ENCODE data around the gene SLC9A7. TPM values are rescaled to one million over a fixed set of nuclear protein-coding genes. Genes with fewer than 3 reads are reported as not detected.

The SLC9A7 gene
- total RNA-seq, 2 experiments from 2014 or later = 16.9 to 17.0 TPM

GRCh38 chrX:46573331-46573891 is 185.5 kb downstream of the SLC9A7 start, which contains the start of gene CHST7:
CHST7 (plus strand) TSS chrX:46573765; CDS start chrX:46573932, 167 bp downstream.
- TF ChIP-seq CTCF (IDR thresholded peaks at IDR 0.05) = no peak
- no peaks in the 10 kb centered on the region for H3K9me3 Mint-ChIP-seq
- POLR2A ChIA-PET = interaction anchor here (0.9 kb wide), 1 partner anchor 14 kb away, joined by 3 read pairs; no protein-coding TSS in a partner anchor
- CTCF ChIA-PET = interaction anchor here (1.0 to 1.4 kb wide), 3 partner anchors 14 to 187 kb away, joined by 3 read pairs; no protein-coding TSS in a partner anchor
- H3K27ac Mint-ChIP-seq = peak within 1 kb of the TSS; percentile 91
- no peaks in the 10 kb centered on the region for H3K36me3 Mint-ChIP-seq (ENCODE audit: low read depth)
- intact Hi-C loops (cut with micrococcal nuclease) = loop anchor here (2.0 kb wide), 1 partner anchor 29 kb away; the partner anchor contains the start of gene ZNF674
- peaks cover 3% of the 10 kb centered on the region for H3K27me3 Mint-ChIP-seq
- peak; percentile 56 for ATAC-seq
- H3K4me3 Mint-ChIP-seq = peak within 1 kb of the TSS; percentile 75
- H3K4me1 Mint-ChIP-seq (ENCODE audit: low read depth) = peaks cover 38% of the 10 kb centered on the region
- peak; percentile 68 for DNase-seq

- H3K27me3 Mint-ChIP-seq = peaks cover 3% of the 10 kb centered on the region
- no peaks in the 10 kb centered on the region for H3K36me3 Mint-ChIP-seq (ENCODE audit: low read depth)
- no peak for TF ChIP-seq CTCF (IDR thresholded peaks at IDR 0.05)
- H3K4me3 Mint-ChIP-seq = peak overlapping the region; percentile 75
- H3K4me1 Mint-ChIP-seq (ENCODE audit: low read depth) = peaks cover 37% of the 10 kb centered on the region
- peak overlapping the region; percentile 91 for H3K27ac Mint-ChIP-seq
- ATAC-seq (peak; percentile 56), DNase-seq (peak; percentile 59)
- ChIA-PET CTCF (interaction anchor here (0.7 to 1.4 kb wide), 8 partner anchors 11 to 266 kb away, joined by 3 to 4 read pairs (median 3); no protein-coding TSS in a partner anchor), POLR2A (interaction anchor here (0.8 to 1.1 kb wide), 3 partner anchors 28 to 572 kb away, joined by 3 to 4 read pairs (median 3); partner anchors contain the start of genes NDUFB11 and RBM10)
- no peaks in the 10 kb centered on the region for H3K9me3 Mint-ChIP-seq
- intact Hi-C loops (cut with micrococcal nuclease) = loop anchor here (2.0 kb wide), 1 partner anchor 28 kb away; the partner anchor contains the start of gene ZNF674
Measured at GRCh38 chrX:46572340-46572936, 186.5 kb downstream of the SLC9A7 start.

GRCh38 chrX:46571423-46572339 is 187.2 kb downstream of the SLC9A7 start:
- DNase-seq = no peak
- H3K27ac Mint-ChIP-seq = peak overlapping the region; percentile 91
- peak overlapping the region; percentile 75 for H3K4me3 Mint-ChIP-seq
- peaks cover 3% of the 10 kb centered on the region for H3K27me3 Mint-ChIP-seq
- no peak for ATAC-seq
- CTCF ChIA-PET = interaction anchor here (0.7 to 1.4 kb wide), 7 partner anchors 10 to 266 kb away, joined by 3 to 4 read pairs (median 3); no protein-coding TSS in a partner anchor
- POLR2A ChIA-PET = interaction anchor here (0.6 to 1.1 kb wide), 5 partner anchors 27 to 721 kb away, joined by 3 to 4 read pairs (median 3); partner anchors contain the start of genes NDUFB11 and RBM10
- intact Hi-C loops (cut with micrococcal nuclease) = loop anchor here (2.0 kb wide), 1 partner anchor 27 kb away; the partner anchor contains the start of gene ZNF674
- peaks cover 31% of the 10 kb centered on the region for H3K4me1 Mint-ChIP-seq (ENCODE audit: low read depth)
- H3K9me3 Mint-ChIP-seq = no peaks in the 10 kb centered on the region
- no peaks in the 10 kb centered on the region for H3K36me3 Mint-ChIP-seq (ENCODE audit: low read depth)
- TF ChIP-seq CTCF (IDR thresholded peaks at IDR 0.05) = no peak

GRCh38 chrX:46569621-46570020 is 189.3 kb downstream of the SLC9A7 start:
- DNase-seq = no peak
- Mint-ChIP-seq H3K36me3 (ENCODE audit: low read depth) (no peaks in the 10 kb centered on the region), H3K27ac (no peak overlapping the region), H3K4me3 (no peak overlapping the region), H3K27me3 (no peaks in the 10 kb centered on the region), H3K9me3 (no peaks in the 10 kb centered on the region), H3K4me1 (ENCODE audit: low read depth) (peaks cover 21% of the 10 kb centered on the region)
- no peak for TF ChIP-seq CTCF (IDR thresholded peaks at IDR 0.05)
- POLR2A ChIA-PET = interaction anchor here (0.7 kb wide), 1 partner anchor 390 kb away, joined by 3 read pairs; no protein-coding TSS in a partner anchor
- no peak for ATAC-seq
- CTCF ChIA-PET = interaction anchor here (1.1 kb wide), 1 partner anchor 72 kb away, joined by 3 read pairs; no protein-coding TSS in a partner anchor
- intact Hi-C loops (cut with micrococcal nuclease) = no loop called here

All from activated CD8-positive, alpha-beta T cell treated with anti-CD3 and anti-CD28 coated beads for 36 hours (primary cell).